GM23248 (cell line): Measurements from ENCODE around the gene ARF1. TPM values are rescaled to one million over a fixed set of nuclear protein-coding genes. Genes with fewer than 3 reads are reported as not detected.

Experiments used
- DNase-seq: peaks from one replicate; pipeline ENCODE4 v3.0.0-alpha.2; 2015
- H2AFZ ChIP-seq: fragments of 200-600 bp; sonication (generic); 2 replicates; pipeline ENCODE4 v1.6.1; 2016; ENCODE audit warnings: antibody characterized with exemption
- H3F3A ChIP-seq: fragments of 200-600 bp; sonication (generic); 2 replicates; pipeline ENCODE4 v1.6.1; 2016; ENCODE audit warnings: mild to moderate bottlenecking, antibody characterized with exemption, mixed run types; ENCODE audit not compliant: insufficient read depth
- H3K27ac ChIP-seq: fragments of 200-600 bp; sonication (generic); 2 replicates; pipeline ENCODE4 v1.5.1; 2016; ENCODE audit warnings: mild to moderate bottlenecking
- H3K27me3 ChIP-seq: fragments of 200-600 bp; sonication (generic); replicated peaks from 2 replicates; pipeline ENCODE4 v1.6.1; 2016; ENCODE audit warnings: mild to moderate bottlenecking; ENCODE audit not compliant: insufficient read depth
- H3K36me3 ChIP-seq: fragments of 200-600 bp; sonication (generic); 2 replicates; pipeline ENCODE4 v1.6.1; 2016; ENCODE audit warnings: low read depth, mild to moderate bottlenecking
- H3K4me1 ChIP-seq: fragments of 200-600 bp; sonication (generic); 2 replicates; pipeline ENCODE4 v1.6.1; 2016; ENCODE audit warnings: mild to moderate bottlenecking; ENCODE audit not compliant: insufficient read depth
- H3K4me2 ChIP-seq: fragments of 200-600 bp; sonication (generic); one replicate; pipeline ENCODE4 v1.6.1; 2016; ENCODE audit warnings: mild to moderate bottlenecking; ENCODE audit not compliant: unreplicated experiment
- H3K4me3 ChIP-seq: fragments of 200-600 bp; sonication (generic); 2 replicates; pipeline ENCODE4 v1.5.1; 2016; ENCODE audit warnings: mild to moderate bottlenecking
- H3K79me2 ChIP-seq: fragments of 200-600 bp; sonication (generic); 2 replicates; pipeline ENCODE4 v1.6.1; 2016; ENCODE audit warnings: mild to moderate bottlenecking; ENCODE audit not compliant: insufficient read depth
- H3K9ac ChIP-seq: fragments of 200-600 bp; sonication (generic); 2 replicates; pipeline ENCODE4 v1.6.1; 2016; ENCODE audit warnings: mild to moderate bottlenecking
- H3K9me2 ChIP-seq: fragments of 200-600 bp; sonication (generic); 2 replicates; pipeline ENCODE4 v1.6.1; 2016; ENCODE audit warnings: mixed run types, mild to moderate bottlenecking, moderate library complexity; ENCODE audit not compliant: insufficient read depth
- H3K9me3 ChIP-seq: fragments of 200-600 bp; sonication (generic); one replicate; pipeline ENCODE4 v1.6.1; 2017; ENCODE audit warnings: low read depth
- H4K20me1 ChIP-seq: fragments of 200-600 bp; sonication (generic); 2 replicates; pipeline ENCODE4 v1.6.0; 2016; ENCODE audit not compliant: insufficient read depth
- EZH2 ChIP-seq: fragments of 200-600 bp; sonication (generic); IDR thresholded peaks from 2 replicates; pipeline ENCODE4 v1.6.1; 2018; ENCODE audit warnings: antibody characterized with exemption, mild to moderate bottlenecking; ENCODE audit not compliant: insufficient read depth, poor library complexity, severe bottlenecking
- EZH2phosphoT487 ChIP-seq: fragments of 200-600 bp; sonication (generic); IDR thresholded peaks from 2 replicates; pipeline ENCODE4 v1.6.1; 2018; ENCODE audit warnings: antibody characterized with exemption, moderate library complexity, mild to moderate bottlenecking, low read depth; ENCODE audit not compliant: insufficient read depth
- WGBS, 2 experiments: methylation state at CpG; one replicate each; pipeline ENCODE4 v1.1.6; 2015 to 2017; ENCODE audit warnings: low lambda C conversion rate in 2 of 2, low coverage in 1 of 2; ENCODE audit errors: missing lambda C conversion rate in 2 of 2; 5-methylcytosine and 5-hydroxymethylcytosine counted together
- in situ Hi-C: fragments of 300-500 bp; cut with MboI; formaldehyde crosslinking; loops from 2 replicates; pipeline ENCODE4 v1.15.0; 2020
- polyA plus RNA-seq: library from polyadenylated mRNA; unstranded; fragments of >200 nt; fragmentation: Nextera tagmentation; extraction: Ambion mirVana; gene quantifications from 2 replicates; pipeline ENCODE4 v1.2.1, GENCODE V29; 2016
- total RNA-seq: library from RNA; depleted of rRNA; stranded (reverse); fragments of >200 nt; shearing (Covaris generic); gene quantifications from 2 replicates; pipeline ENCODE4 v1.2.3, GENCODE V29; 2014

ARF1 gene
- total and polyA plus RNA-seq, 2 experiments from 2014 or later = 292 to 656 TPM

DNA sequence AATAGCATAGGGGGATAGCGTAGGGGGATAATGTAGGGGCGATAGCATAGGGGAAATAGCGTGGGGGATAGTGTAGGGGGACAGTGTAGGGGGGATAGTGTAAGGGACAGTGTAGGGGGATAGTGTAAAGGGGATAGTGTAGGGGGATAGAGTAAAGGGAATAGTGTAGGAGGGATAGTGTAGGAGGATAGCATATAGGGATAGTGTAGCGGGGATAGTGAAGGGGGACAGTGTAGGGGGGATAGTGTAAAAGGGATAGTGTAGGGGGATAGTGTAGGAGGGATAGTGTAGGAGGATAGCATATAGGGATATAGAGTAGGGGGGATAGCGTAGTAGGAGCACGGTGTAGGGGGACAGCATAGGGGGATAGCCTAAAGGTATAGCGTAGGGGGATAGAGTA, 14.1 kb upstream of the ARF1 start:
- no peak for DNase-seq
- Histone ChIP-seq H3K9ac (no peak overlapping the region), H3K4me3 (no peak overlapping the region), H3K36me3 (no peaks in the 10 kb centered on the region), H3K79me2 (no peaks in the 10 kb centered on the region), H3F3A (no peaks in the 10 kb centered on the region), H4K20me1 (no peaks in the 10 kb centered on the region), H3K27ac (no peak overlapping the region), H3K4me1 (no peaks in the 10 kb centered on the region), H3K9me3 (no peaks in the 10 kb centered on the region), H3K9me2 (no peaks in the 10 kb centered on the region), H2AFZ (no peak overlapping the region), H3K4me2 (no peak overlapping the region), H3K27me3 (no peaks in the 10 kb centered on the region; the same call in 1 of the 2 replicates)
- WGBS, 2 experiments = 34 to 45% methylated on average over 4 to 7 of the region's 7 CpGs
- TF ChIP-seq EZH2 (no peak), EZH2phosphoT487 (no peak)
- in situ Hi-C loops = no loop called here

DNA sequence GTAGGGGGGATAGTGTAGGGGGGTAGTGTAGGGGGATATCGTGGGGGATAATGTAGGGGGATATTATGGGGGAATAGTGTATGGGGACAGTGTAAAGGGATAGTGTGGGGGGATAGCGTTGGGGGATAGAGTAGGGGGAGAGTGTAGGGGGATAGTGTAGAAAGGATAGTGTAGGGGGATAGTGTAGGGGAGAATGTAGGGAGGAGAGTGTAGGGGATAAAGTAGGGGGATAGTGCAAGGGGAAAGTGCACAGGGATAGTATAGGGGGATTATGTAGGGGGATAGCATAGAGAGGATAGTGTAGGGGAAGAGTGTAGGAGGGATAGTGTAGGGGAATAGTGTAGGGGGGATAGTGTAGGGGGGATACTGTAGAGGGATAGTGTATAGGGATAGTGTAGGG, 12.3 kb upstream of the ARF1 start:
- in situ Hi-C loops = loop anchor here (10.0 kb wide), 1 partner anchor 55 kb away; no protein-coding TSS in a partner anchor
- H3F3A ChIP-seq = no peaks in the 10 kb centered on the region
- no peak overlapping the region for H3K27ac ChIP-seq
- H4K20me1 ChIP-seq = no peaks in the 10 kb centered on the region
- DNase-seq = no peak
- no peaks in the 10 kb centered on the region for H3K9me2 ChIP-seq
- WGBS, 2 experiments = 25% methylated on average over 2 of the region's 2 CpGs; no CpG with 5 or more reads in 1 of the 2 experiments
- no peak overlapping the region for H3K9ac ChIP-seq
- no peaks in the 10 kb centered on the region for H3K4me1 ChIP-seq
- no peak overlapping the region for H3K4me2 ChIP-seq
- no peak overlapping the region for H3K4me3 ChIP-seq
- no peaks in the 10 kb centered on the region for H3K9me3 ChIP-seq
- H3K27me3 ChIP-seq = no peaks in the 10 kb centered on the region; the same call in 1 of the 2 replicates
- H3K79me2 ChIP-seq = no peaks in the 10 kb centered on the region
- no peak overlapping the region for H2AFZ ChIP-seq
- no peaks in the 10 kb centered on the region for H3K36me3 ChIP-seq
- TF ChIP-seq EZH2 = no peak
- TF ChIP-seq EZH2phosphoT487 = no peak

DNA sequence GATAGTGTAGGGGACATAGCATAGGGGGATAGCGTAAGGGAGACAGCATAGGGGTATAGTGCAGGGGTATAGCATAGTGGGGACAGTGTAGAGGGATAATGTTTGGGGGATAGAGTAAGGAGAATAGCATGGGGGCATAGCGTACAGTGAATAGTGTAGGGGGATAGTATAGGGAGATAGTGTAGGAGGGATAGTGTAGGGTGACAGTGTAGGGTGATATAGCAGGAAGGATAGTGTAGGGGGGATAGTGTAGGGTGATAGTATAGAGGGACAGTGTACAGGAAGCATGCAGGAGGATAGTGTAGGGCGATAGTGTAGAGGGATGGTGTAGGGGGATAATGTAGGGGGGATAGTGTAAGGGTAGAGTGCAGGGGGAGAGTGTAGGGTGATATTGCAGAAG, 11.7 kb upstream of the ARF1 start:
- in situ Hi-C loops = loop anchor here (10.0 kb wide), 1 partner anchor 56 kb away; no protein-coding TSS in a partner anchor
- 68 to 82% methylated on average over 3 of the region's 3 CpGs for WGBS, 2 experiments
- TF ChIP-seq EZH2phosphoT487 (no peak), EZH2 (no peak)

DNA sequence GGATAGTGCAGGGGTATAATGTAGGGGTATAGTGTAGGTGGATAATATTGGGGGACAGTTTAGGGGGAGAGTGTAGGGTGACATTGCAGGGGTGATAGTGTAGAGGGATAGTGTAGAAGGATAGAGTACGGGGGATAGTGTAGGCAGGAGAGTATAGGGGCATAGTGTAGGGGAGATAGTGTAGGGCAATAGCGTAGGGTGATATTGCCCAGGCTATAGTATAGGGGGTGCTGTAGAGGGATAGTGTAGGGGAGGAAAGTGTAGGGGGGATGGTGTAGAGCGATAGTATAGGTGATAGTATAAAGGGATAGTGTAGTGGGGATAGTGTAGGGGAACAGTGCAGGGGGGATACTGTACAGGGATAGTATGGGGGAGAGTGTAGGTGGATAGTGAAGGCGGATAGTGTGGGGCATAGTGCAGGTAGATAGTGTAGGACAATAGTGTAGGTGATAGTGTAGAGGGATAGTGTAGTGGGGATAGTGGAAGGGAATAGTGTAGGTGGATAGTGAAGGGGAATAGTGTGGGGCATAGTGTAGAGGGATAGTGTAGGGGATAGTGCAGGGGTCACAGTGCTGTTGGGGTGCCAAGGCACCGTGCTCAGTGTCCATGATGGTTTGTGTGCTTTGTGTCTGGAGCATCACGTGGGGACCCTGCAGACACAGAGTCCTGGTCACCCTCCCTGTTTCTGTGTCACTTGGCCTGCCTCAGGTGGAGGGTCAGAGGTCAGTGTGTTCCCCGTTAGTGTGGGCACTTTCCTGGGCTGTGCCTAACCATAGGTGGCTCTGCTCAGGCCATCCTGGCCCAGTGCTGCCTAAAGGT, 10.5 kb upstream of the ARF1 start:
- Histone ChIP-seq H3K27me3 (no peaks in the 10 kb centered on the region; the same call in 1 of the 2 replicates), H3F3A (no peaks in the 10 kb centered on the region), H3K36me3 (no peaks in the 10 kb centered on the region), H3K9me2 (no peaks in the 10 kb centered on the region), H3K4me2 (no peak overlapping the region), H3K9ac (no peak overlapping the region), H3K4me1 (no peaks in the 10 kb centered on the region), H4K20me1 (no peaks in the 10 kb centered on the region), H3K4me3 (no peak overlapping the region), H3K79me2 (no peaks in the 10 kb centered on the region), H2AFZ (no peak overlapping the region), H3K27ac (no peak overlapping the region), H3K9me3 (no peaks in the 10 kb centered on the region)
- no peak for TF ChIP-seq EZH2
- TF ChIP-seq EZH2phosphoT487 = no peak
- 23 to 25% methylated on average over 7 of the region's 7 CpGs for WGBS, 2 experiments
- DNase-seq = no peak
- in situ Hi-C loops = loop anchor here (10.0 kb wide), 1 partner anchor 57 kb away; no protein-coding TSS in a partner anchor

More for the DNA sequence above, 11.7 kb upstream of the ARF1 start:
- Histone ChIP-seq H4K20me1 (no peaks in the 10 kb centered on the region), H3K4me1 (no peaks in the 10 kb centered on the region), H3K4me3 (no peak overlapping the region), H3K36me3 (no peaks in the 10 kb centered on the region), H3F3A (no peaks in the 10 kb centered on the region), H3K9me2 (no peaks in the 10 kb centered on the region), H3K27me3 (no peaks in the 10 kb centered on the region; the same call in 1 of the 2 replicates), H3K9ac (no peak overlapping the region), H3K79me2 (no peaks in the 10 kb centered on the region), H3K4me2 (no peak overlapping the region), H3K9me3 (no peaks in the 10 kb centered on the region), H3K27ac (no peak overlapping the region), H2AFZ (no peak overlapping the region)
- DNase-seq = no peak
